Hindlimb muscle (tissue), 1 donor: ENCODE data around the gene CORO2A. TPM values are rescaled to one million over a fixed set of nuclear protein-coding genes. Genes with fewer than 3 reads are reported as not detected.
"Not testable (repeated sequence)": the region's sequence is repeated elsewhere in the genome, so short reads cannot be mapped to it uniquely, and the experiment has no call there.

Source experiments
- DNase-seq: peaks from one replicate; pipeline ENCODE4 v3.0.0-alpha.2; 2013
- polyA plus RNA-seq: library from polyadenylated mRNA; unstranded; fragments of 120-200 nt; gene quantifications from one replicate; pipeline ENCODE4 v1.2.1, GENCODE V29; 2013; ENCODE audit not compliant: insufficient read length

The CORO2A gene
- polyA plus RNA-seq, 1 donor: 0.37 TPM

- no peak for DNase-seq
These were observed 110.8 kb downstream of the CORO2A start for GRCh38 chr9:98081477-98082219.

- DNase-seq: no peak
These were observed 111.7 kb downstream of the CORO2A start for GRCh38 chr9:98080780-98081179.

GRCh38 chr9:98080326-98080725 lies 112.1 kb downstream of the CORO2A start:
- no peak for DNase-seq

- no peak for DNase-seq
These were observed 113.5 kb downstream of the CORO2A start for GRCh38 chr9:98078895-98079294.

- DNase-seq: not testable (repeated sequence)
These were observed 115.9 kb downstream of the CORO2A start for GRCh38 chr9:98076514-98076890.

GRCh38 chr9:98075332-98075805 lies 117.1 kb downstream of the CORO2A start:
- no peak for DNase-seq

GRCh38 chr9:98074115-98074990 lies 118.1 kb downstream of the CORO2A start:
- peak; percentile 37 for DNase-seq

- DNase-seq: no peak
These were observed 120.7 kb downstream of the CORO2A start for GRCh38 chr9:98071737-98072136.

Other genes with a start within 250 kb of the CORO2A start
- 129 TPM for gene ANP32B, start 209.3 kb downstream of the CORO2A start, polyA plus RNA-seq
- gene NANS, start 135.9 kb downstream of the CORO2A start, polyA plus RNA-seq: 27.9 TPM
- gene TRIM14, start 73.4 kb downstream of the CORO2A start, polyA plus RNA-seq: 1.1 TPM
- 3.6 TPM for gene TBC1D2, start 63.0 kb upstream of the CORO2A start, polyA plus RNA-seq